Measurements from ENCODE around the gene FNDC10.

The FNDC10 gene

DNA sequence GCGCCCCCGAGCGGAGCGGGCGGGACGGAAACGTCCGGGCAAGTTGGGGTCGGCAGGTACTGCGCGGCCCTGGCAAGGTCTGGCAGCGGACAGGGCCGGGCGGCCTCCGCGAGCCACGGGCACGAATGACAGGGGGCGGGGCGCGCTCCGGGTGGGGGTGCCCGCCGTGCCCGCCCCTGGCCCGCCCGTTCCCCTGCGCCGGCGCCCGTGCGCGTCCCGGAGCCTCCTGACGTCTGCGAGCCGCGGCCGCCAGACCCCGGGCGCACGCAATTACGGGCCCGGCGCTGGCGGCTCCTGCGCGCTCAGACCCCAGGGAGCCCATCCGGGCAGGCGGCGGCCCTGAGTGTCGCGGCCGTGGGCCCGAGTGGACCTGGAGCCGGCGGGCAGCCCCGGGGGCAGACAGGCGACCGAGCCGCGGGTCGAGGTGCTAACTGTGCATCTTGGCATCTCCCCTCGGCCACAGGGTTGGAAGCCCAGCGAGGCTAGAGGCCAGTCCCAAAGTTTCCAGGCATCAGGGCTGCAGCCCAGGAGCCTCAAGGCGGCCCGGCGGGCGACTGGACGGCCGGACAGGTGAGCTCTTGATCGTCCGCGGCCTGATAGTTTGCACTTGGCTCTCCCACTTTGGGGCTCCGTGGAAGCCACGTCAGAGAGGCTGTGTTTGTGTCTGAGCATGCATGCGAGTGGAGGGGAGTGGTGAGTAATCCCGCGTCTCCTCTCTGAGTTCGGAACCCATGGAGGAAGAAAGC is 16.3 kb upstream of the FNDC10 start:
- DNase-seq: peak; percentile 53

DNA sequence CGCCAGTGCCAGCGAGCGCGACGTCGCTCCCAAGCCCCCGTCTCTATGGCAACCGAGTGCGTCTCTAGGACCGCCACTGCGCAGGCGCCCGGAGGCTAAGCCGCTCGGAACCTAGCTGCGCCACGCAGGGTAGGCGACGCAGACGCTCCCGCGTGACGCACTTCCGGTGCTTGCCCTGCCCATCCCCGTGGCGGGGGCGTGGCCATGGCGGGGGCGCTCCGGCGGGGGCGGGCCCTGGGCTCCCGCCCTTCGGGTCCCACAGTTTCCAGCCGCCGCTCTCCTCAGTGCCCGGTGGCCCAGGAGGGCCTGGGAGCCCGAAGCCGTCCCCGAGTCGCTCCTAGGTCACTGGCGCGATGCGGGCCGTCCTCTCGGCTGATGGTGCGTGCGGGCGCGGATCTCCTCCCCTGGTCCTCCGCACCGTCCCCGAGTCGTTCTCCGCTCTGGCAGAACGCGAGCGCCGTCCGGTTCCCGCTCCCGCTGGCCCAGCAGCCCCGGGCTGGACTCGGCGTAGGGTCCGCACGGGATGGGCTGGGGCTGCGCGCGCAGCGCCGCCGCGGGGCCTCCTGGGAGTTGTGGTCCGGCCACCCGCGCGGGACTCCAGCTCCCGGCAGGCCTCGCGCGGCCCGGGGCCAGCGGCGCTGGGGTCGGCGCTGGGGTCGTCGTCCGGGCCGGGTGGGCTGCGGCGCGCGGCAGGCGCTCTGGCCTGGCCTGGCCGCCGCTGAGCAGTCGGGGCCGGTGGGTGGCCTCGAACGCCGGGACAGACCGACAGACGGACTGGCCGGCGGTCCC is 15.5 kb upstream of the FNDC10 start, which contains the start of gene MIB2:
Gene MIB2, plus strand, starts transcription at position 245 of the 789 bp plus-strand sequence. CDS start 7,953 bp downstream, outside the sequence.
- DNase-seq: peak; percentile 97

DNA sequence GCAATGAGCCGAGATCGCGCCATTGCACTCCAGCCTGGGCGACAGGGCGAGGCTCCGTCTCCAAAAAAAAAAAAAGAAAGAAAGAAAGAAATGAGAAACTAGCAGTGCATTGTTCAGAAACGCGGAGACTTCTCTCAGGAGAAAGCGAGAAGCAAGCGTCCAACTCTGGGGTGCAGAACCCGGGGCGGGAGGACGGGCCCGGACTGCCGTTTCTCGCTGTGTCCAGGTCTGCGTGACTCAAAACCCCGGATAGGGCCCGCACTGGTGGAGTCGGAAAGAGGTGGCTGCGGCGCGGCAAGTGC is 15.0 kb upstream of the FNDC10 start:
- no peak for DNase-seq

GRCh38 chr1:1614204-1614953 is 14.4 kb upstream of the FNDC10 start:
- DNase-seq: peak; percentile 66

DNA sequence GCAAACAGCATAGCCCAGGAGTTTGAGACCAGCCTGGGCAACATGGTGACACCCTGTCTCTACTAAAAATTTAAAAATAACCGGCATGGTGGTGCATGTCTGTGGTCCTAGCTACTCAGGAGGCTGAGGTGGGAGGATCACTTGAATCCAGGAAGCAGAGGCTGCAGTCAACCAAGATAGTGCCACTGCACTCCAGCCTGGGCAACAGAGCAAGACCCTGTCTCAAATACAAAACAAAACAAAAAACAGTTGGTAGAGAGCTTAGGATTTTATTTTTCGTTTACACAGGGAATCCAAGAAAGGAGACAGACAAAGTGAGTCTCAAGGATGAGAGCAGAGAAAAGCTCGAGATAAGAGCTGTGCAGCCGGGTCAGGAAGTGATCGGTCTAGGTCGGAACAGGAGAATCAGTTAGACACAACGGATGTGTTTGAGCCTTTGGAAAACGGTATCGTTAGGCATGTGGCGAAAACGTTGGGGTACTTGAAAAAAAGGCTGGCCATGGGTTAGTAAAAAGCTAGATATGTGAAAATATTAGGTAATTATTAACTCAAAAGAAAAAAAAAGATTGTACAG is 13.7 kb upstream of the FNDC10 start:
- DNase-seq: no peak

- no peak for DNase-seq
Observed at GRCh38 chr1:1612104-1612400, 12.1 kb upstream of the FNDC10 start.

DNA sequence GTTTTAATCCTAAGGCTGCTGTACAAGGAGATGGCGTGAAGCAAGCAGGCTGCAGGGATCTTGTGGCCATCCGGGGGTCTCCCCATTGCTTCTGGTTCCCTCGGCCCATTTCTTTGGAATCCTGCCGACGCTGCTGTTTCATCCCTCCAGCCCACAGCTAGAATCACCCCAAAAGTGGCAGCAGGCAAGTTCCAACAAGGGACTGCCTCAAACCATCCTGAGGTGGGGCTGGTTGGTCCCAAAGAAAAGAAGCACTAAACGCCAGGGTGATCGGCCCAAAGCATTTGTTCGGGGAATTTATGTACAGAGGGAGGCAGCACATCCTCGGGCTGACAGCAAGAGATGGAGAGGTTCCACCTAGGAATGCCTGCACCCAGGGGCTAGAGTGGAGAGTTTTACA is 10.9 kb upstream of the FNDC10 start:
- DNase-seq: no peak

DNA sequence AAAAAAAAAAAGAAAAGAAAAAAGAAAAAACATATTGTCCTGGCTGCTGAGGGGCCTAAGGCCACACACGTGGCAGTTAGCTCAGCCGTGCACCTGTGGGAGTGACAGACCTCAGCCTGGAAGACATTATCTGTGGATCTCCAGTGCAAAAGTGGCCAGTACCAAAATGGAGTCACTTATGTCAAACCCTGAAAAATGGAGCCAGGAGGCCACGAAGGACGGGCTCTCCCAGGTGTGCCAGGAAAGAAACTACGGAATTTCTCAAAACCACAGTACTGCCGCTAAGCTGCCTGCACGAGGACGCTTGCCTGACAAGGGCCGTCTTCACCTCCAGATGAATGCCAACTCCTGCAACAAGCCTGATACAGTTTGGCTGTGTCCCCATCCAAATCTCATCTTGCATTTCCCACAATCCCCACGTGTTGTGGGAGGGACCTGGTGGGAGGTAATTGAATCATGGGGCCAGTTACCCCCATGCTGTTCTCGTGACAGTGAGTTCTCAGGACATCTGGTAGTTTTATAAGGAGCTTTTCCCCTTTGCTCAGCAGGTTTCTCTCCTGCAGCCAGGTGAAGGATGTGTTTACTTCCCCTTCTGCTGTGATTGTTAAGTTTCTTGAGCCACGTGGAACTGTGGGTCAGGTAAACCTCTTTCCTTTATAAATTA is 10.0 kb upstream of the FNDC10 start:
- no peak for DNase-seq

GRCh38 chr1:1606232-1606631 is 6.3 kb upstream of the FNDC10 start:
- no peak for DNase-seq

DNA sequence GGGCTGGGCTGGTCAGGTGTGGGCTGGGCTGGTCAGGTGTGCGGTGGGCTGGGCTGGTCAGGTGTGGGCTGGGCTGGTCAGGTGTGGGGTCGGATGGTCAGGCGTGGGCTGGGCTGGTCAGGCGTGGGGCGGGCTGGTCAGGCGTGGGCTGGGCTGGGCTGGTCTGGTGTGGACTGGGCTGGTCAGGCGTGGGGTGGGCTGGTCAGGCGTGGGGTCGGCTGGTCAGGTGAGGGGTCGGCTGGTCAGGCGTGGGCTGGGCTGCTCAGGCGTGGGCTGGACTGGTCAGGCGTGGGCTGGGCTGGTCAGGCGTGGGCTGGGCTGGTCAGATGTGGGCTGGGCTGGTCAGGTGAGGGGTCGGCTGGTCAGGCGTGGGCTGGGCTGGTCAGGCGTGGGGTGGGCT is 5.8 kb upstream of the FNDC10 start:
- DNase-seq: no peak

- DNase-seq: no peak
Observed at GRCh38 chr1:1605034-1605591, 5.2 kb upstream of the FNDC10 start.

- no peak for DNase-seq
Observed at GRCh38 chr1:1604374-1605033, 4.6 kb upstream of the FNDC10 start.

DNA sequence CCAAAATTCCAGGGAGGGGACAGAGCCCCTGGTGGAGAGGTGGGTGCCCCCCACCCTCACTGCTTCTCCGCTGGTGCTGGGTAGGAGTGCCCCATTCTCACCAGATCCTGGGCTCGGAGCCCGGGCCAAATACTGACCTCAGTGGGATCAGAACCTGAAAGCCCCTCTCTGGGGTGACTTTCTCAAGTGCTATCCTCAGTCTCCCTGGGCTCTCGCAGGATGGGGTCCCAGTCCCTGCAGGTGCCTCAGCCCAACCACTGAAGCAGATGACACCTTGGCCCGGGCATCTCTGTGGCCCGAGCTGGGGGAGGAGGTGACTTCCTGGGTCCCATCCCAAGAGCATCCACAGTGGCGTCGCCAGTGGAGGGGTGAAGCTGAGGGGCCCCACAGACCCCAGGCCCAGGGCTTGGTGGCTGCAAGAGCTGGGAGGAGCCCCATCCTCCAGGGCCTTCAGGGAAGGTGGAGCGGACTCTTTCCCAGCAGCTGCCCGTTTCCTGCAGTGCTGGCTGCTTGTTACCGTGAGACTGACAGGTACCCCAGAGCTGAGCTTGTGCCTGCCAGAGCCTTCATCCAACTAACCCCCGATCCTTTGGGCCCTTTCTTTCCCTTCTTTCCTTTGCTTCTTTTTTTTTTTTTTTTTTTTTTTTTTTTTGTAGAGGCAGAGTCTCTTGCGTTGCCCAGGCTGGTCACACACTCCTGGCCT is 3.9 kb upstream of the FNDC10 start:
- no peak for DNase-seq

GRCh38 chr1:1602968-1603506 is 3.1 kb upstream of the FNDC10 start:
- no peak for DNase-seq

GRCh38 chr1:1602304-1602967 is 2.5 kb upstream of the FNDC10 start:
- DNase-seq: no peak

DNA sequence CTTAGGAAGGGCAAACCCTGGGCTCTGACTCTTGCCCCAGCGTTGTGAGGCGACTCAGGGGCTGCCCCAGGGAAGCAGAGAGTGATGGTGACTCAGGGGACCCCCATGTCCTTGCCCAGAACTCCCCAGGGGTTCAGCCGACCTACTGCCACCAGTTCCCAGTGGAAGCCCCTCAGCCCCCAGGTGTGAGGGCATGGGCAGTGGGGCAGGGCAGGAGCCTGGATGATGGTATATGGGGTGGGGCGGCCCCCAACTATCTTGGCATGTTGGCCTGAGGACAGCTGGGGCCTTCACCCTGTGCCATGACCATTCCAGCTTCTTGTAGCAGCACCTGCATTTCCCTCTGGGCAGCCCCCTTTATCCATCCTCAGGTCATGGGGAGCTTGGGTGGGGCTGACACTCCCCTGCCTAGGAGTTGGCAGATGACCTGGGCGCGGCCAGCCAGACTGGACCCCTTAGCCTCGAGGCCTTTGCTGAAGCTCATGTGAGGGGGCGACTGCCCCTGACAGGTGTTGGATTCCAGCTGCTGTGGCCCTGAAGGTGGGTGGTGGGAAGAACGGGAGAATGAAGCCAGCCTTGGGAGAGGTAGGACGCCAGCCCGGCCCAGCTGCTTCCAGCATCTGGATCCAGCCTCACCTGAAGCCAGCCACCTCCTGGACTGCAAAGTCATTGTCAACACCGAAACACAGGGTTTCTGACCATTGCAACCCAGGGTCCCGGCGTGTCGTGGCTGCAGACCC is 1.8 kb upstream of the FNDC10 start:
- no peak for DNase-seq

DNA sequence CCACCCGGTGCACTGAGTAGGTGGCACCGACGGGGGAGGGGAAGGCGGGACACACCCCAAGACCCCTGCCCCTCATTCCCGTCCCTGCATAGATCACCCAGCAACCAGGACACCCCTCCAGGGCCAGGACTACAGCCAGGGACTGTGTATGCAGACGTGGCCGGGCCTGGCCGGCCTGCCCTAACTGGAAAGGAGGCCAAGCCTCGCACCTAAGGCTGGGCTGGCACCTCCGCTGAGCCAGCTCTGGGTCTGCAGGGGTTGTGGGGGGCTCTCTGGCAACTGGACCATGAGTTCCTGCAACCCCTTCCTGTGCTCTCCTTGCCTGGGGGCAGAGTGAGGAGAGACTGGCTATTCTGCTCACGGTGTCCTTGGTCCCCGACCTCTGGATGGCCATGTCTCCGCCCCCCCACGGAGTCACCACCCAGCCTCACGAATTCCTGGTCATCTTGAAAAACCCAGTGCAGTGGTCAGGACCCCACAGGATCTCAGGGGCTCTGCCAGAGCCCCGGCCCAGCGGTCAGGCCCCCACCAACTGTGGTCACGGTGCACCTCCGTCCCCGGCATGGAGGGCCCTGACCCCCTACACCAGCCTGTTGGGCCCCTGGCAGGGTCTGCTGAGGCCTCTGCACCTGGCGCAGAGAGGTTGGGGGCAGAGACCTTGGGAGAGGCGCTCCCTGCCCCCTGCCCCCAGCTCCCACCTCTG is 1.1 kb upstream of the FNDC10 start:
- DNase-seq: no peak

GRCh38 chr1:1599030-1599934 is 653 bp downstream of the FNDC10 start:
- DNase-seq: peak; percentile 43

Data from activated naive CD4-positive, alpha-beta T cell treated with anti-CD3 and anti-CD28 coated beads, Interleukin-2, amount 50 U/mL, for 16 hours (primary cell).